GM12873 (cell line): ENCODE results near the gene IGF2BP2.

Experiments
- CTCF ChIP-seq: IDR thresholded peaks from 2 replicates; pipeline ENCODE4 v1.5.1; 2012; ENCODE audit warnings: low read depth, mild to moderate bottlenecking, moderate library complexity, low read length, control low read depth; ENCODE audit not compliant: insufficient read depth; ENCODE audit errors: missing control alignments

Gene IGF2BP2

DNA sequence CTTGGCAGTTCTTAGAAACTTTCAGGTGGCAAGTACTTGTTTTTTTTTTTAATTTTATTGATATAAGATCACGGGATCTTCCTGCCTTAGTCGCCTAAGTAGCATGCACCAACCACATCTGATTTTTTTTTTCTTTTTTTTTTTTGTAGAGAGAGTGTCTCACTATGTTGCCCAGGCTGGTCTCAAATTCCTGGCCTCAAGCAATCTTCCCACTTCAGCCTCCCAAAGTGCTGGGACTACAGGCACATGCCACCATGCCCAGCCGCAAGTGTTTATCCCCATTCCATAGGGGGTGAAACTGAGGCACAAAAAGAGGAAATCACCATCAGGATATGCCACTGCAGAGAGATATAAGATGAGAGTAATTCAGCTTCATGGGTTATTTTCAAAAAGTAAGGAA is 102.9 kb downstream of the IGF2BP2 start:
- no peak for TF ChIP-seq CTCF

DNA sequence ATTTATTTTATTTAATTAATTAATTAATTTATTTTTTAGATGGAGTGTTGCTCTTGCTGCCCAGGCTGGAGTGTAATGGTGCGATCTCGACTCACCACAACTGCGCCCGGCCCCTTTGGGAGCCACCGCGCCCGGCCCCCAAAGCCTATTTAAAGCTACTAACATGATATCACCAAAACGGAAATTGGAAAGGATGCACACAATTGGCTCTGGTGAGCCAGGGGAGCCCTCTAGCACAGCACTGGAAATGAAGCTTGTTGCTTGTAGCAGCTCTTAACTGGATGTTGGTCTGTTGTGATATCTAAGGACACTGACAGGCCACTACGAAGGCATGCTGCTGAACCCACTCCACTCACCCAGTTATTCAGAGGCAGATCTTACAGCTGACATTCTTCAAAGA is 104.5 kb downstream of the IGF2BP2 start:
- TF ChIP-seq CTCF: no peak

GRCh38 chr3:185718736-185719593 is 105.9 kb downstream of the IGF2BP2 start:
- TF ChIP-seq CTCF: no peak

DNA sequence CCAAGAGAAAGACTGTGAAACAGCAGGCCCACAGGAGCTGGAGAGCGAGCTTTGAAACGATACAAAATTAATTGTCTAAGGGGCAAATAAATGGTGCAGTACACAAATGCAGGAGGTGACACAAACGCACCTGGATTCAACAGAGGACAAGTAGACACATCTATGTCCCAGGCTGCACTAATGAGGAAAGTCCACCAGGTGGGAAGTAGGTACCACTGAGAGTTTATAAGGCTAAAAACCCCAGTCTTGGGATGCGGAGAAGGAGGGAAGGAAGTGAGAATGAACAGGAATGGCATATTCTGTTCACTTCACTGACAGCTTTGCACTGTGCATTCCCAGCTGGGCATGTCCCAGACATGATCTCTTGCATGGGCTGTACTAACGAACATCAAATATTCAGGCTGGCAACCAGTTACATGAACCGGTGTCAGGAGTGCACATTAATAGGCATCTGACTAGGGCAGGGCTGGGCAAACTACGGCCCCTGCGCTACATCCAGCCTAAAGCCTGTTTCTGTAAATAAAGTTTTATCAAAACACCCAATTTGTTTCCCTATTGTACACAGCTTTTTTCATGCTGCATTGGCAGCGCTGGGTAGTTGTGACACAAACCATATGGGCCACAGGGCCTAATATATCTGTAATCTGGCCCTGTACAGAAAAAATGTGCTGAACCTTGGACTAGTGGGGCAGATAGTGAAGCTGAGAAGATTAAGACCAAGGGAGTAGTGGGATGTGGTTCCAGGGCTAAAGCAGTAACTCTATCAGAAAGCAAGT is 107.0 kb downstream of the IGF2BP2 start:
- TF ChIP-seq CTCF: no peak

DNA sequence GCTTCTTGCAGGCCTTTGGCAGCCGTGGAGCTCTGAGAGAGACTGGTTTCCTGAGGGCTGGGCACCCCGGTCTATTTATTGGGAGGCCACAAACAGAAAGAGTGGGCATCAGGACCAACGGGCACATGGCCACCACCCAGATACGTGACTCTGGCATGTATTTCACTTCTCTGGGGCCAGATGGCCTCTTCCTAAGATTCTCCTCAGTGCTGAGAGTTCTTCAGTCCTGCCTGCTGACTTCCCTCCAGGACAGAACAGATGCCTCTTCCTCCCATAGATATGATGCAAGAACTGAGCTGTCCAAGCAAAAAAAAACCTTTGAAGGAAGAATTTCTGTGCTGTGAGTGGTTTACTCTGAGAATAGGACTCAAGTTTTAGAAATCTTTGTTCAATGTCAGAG is 107.7 kb downstream of the IGF2BP2 start:
- no peak for TF ChIP-seq CTCF

DNA sequence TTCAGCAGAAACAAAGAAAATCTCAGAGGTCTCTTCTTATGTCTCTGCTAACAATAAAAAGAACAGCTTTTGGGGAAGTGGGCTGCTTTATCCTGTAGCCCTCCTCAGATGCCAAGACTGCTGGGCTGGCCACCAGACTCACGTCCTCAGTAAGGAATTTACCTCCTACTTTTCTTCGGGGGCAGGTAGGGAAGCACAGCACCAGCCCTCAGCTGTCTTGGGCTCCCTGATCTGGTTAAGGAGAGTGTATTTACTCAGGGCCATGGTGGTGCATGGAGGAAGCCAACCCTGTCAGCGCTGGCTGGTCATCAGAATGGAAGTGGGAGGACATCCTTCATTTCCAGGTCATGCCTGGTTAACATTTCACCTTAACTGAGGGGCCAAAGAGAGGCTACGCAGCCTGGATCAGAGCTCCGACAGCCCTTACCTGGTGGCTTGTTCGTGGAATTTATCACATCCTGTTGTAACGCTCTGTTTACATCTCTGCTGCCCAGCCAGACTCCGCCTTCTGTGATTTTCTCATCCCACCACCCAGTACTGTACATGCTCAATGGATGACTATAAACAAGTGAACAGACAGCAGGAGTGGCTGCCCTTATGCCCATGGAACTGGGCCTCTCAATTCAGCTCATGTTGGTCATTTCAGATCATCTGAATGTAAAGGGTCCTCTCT is 108.3 kb downstream of the IGF2BP2 start:
- TF ChIP-seq CTCF: no peak

GRCh38 chr3:185715091-185715490 is 109.8 kb downstream of the IGF2BP2 start:
- TF ChIP-seq CTCF: no peak
